ENCODE measurements around the gene SNAI1.

Gene SNAI1

GRCh38 chr20:50037575-50037974 lies 54.8 kb downstream of the SNAI1 start:
- DNase-seq (ENCODE audit: low spot score) = no peak

- DNase-seq (ENCODE audit: low spot score) = no peak
These were observed 55.4 kb downstream of the SNAI1 start for GRCh38 chr20:50038169-50038568.

Data from NAMALWA (cell line).